ENCODE results near the gene MYRF.

Gene MYRF

GRCh38 chr11:61775606-61776554, 23.4 kb downstream of the MYRF start:
- DNase-seq (ENCODE audit: low read depth, low spot score) = no peak

- DNase-seq (ENCODE audit: low read depth, low spot score) = no peak
These were observed 24.2 kb downstream of the MYRF start for GRCh38 chr11:61776561-61777075.

GRCh38 chr11:61777234-61778090, 25.0 kb downstream of the MYRF start:
- no peak for DNase-seq (ENCODE audit: low read depth, low spot score)

- DNase-seq (ENCODE audit: low read depth, low spot score) = no peak
These were observed 26.0 kb downstream of the MYRF start for GRCh38 chr11:61778357-61778886.

- DNase-seq (ENCODE audit: low read depth, low spot score) = no peak
These were observed 26.6 kb downstream of the MYRF start for GRCh38 chr11:61778920-61779650.

- DNase-seq (ENCODE audit: low read depth, low spot score) = no peak
These were observed 27.5 kb downstream of the MYRF start for GRCh38 chr11:61779666-61780525.

- DNase-seq (ENCODE audit: low read depth, low spot score) = no peak
These were observed 28.2 kb downstream of the MYRF start for GRCh38 chr11:61780581-61781162.

- DNase-seq (ENCODE audit: low read depth, low spot score) = no peak
These were observed 29.1 kb downstream of the MYRF start for GRCh38 chr11:61781585-61781984.

- no peak for DNase-seq (ENCODE audit: low read depth, low spot score)
These were observed 29.9 kb downstream of the MYRF start for GRCh38 chr11:61782299-61782698.

GRCh38 chr11:61782841-61783240, 30.4 kb downstream of the MYRF start:
- no peak for DNase-seq (ENCODE audit: low read depth, low spot score)

- no peak for DNase-seq (ENCODE audit: low read depth, low spot score)
These were observed 31.5 kb downstream of the MYRF start for GRCh38 chr11:61783717-61784505.

- no peak for DNase-seq (ENCODE audit: low read depth, low spot score)
These were observed 32.0 kb downstream of the MYRF start for GRCh38 chr11:61784506-61784805.

GRCh38 chr11:61785837-61786402, 33.5 kb downstream of the MYRF start:
- no peak for DNase-seq (ENCODE audit: low read depth, low spot score)

- no peak for DNase-seq (ENCODE audit: low read depth, low spot score)
These were observed 35.6 kb downstream of the MYRF start for GRCh38 chr11:61787928-61788491.

- no peak for DNase-seq (ENCODE audit: low read depth, low spot score)
These were observed 39.4 kb downstream of the MYRF start for GRCh38 chr11:61791737-61792309.

GRCh38 chr11:61792310-61793082, 40.1 kb downstream of the MYRF start, which contains the start of the genes FEN1 and TMEM258:
Gene FEN1 (plus strand): TSS chr11:61792911. CDS start chr11:61795362, 2,451 bp downstream.
Gene TMEM258 (minus strand): TSS chr11:61792599. CDS start chr11:61792558, 41 bp downstream.
- DNase-seq (ENCODE audit: low read depth, low spot score) = peak; percentile 72
